GM21576 (cell line): ENCODE measurements around the gene RUFY4.

Experiments used
- ATAC-seq: cut with Tn5 transposase; IDR thresholded peaks from one replicate; pipeline ENCODE4 v1.9.1; 2021; ENCODE audit warnings: mild to moderate bottlenecking, moderate library complexity; ENCODE audit not compliant: unreplicated experiment

Gene RUFY4

GRCh38 chr2:218068721-218069334 is at the start of gene RUFY4:
Gene RUFY4 (plus strand): TSS chr2:218069253. CDS start chr2:218070606, 1,353 bp downstream.
- peak; percentile 76 for ATAC-seq

GRCh38 chr2:218019411-218020060 is 49.5 kb upstream of the RUFY4 start:
- ATAC-seq = no peak

GRCh38 chr2:218020281-218020680 is 48.8 kb upstream of the RUFY4 start:
- ATAC-seq = no peak

- ATAC-seq = no peak
These were observed 48.0 kb upstream of the RUFY4 start for GRCh38 chr2:218020966-218021535.

GRCh38 chr2:218021536-218022071 is 47.4 kb upstream of the RUFY4 start:
- ATAC-seq = no peak

- ATAC-seq = no peak
These were observed 46.8 kb upstream of the RUFY4 start for GRCh38 chr2:218022131-218022850.

GRCh38 chr2:218022851-218023530 is 46.1 kb upstream of the RUFY4 start:
- ATAC-seq = no peak

- no peak for ATAC-seq
These were observed 45.4 kb upstream of the RUFY4 start for GRCh38 chr2:218023636-218024035.

- ATAC-seq = no peak
These were observed 44.7 kb upstream of the RUFY4 start for GRCh38 chr2:218024336-218024735.

GRCh38 chr2:218024871-218025270 is 44.2 kb upstream of the RUFY4 start:
- no peak for ATAC-seq

- ATAC-seq = no peak
These were observed 42.8 kb upstream of the RUFY4 start for GRCh38 chr2:218026244-218026643.

- ATAC-seq = no peak
These were observed 42.2 kb upstream of the RUFY4 start for GRCh38 chr2:218026676-218027425.

- ATAC-seq = no peak
These were observed 41.4 kb upstream of the RUFY4 start for GRCh38 chr2:218027426-218028188.

- ATAC-seq = no peak
These were observed 40.9 kb upstream of the RUFY4 start for GRCh38 chr2:218028189-218028495.

- ATAC-seq = no peak
These were observed 40.3 kb upstream of the RUFY4 start for GRCh38 chr2:218028562-218029348.

GRCh38 chr2:218029366-218030360 is 39.4 kb upstream of the RUFY4 start:
- no peak for ATAC-seq

GRCh38 chr2:218030409-218031195 is 38.5 kb upstream of the RUFY4 start:
- ATAC-seq = no peak
